Hematopoietic multipotent progenitor cell treated with erythropoietin and hydrocortisone succinate and interleukin-3 and kit ligand, for 6 days (in vitro differentiated cells): ENCODE results near the gene YY1.
"Not testable (repeated sequence)": the region's sequence is repeated elsewhere in the genome, so short reads cannot be mapped to it uniquely, and the experiment has no call there.

ENCODE experiments used
- DNase-seq: peaks from one replicate; pipeline ENCODE4 v3.0.0-alpha.2; 2015

YY1 gene

DNA sequence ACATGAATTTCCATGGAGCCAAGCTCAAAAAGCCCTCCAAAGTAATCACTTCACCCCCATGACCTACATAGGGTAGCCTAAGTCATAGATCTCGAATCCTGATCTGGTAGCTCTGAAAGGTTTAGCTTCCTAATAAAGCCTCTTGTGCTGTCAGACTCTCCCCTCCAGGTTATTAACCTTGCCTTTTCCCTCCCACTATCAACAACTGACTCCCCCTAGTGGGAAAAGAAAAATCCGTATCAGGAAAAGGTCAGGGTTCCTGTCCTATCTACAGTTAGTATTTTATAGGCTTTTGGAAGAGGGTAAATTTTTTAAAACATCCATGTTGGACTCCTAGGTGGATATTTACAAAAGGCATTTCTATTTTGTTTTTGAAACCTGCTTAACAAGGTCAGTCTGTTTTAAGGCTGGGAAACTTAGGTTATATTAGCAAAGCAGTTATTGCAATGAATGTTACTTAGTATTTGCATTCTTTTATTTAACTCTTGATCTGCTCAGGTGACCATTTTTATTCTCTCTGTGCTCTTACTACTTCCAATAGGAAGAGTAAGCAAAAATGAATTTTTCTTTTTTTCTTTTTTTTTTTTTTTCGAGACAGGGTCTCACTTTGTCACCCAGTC lies 8.0 kb downstream of the YY1 start:
- peak; percentile 82 for DNase-seq

DNA sequence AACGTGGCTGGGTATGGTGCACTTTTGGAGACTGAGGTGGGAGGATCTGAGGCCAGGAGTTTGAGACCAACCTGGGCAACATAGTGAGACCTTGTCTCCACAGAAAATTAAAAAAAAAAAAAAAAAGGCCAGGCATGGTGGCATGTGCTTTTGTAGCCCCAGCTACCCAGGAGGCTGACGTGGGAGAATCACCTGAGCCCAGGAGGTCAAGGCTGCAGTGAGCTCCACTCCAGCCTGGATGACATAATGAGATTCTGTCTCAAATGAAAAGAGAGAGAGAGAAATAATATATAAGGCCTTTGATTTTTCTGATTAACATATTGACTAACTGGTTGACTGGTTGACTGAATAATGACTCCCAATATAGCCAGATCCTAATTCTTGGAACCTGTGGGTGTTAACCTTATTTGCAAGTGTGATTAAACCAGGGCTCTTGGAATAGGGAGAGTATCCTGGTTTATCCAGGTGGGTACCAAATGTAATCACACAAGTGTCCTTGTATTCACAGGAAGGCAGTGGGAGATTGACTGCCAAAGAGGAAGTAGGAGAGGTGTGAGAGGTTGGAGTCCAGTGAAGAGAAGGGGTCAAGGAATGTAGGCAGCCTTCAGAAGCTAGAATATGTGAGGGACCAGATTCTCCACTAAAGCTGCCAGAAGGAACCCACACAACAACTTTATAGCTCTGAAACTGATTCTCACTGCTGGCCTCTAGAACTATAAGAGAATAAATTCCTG lies 12.0 kb downstream of the YY1 start:
- DNase-seq = no peak

DNA sequence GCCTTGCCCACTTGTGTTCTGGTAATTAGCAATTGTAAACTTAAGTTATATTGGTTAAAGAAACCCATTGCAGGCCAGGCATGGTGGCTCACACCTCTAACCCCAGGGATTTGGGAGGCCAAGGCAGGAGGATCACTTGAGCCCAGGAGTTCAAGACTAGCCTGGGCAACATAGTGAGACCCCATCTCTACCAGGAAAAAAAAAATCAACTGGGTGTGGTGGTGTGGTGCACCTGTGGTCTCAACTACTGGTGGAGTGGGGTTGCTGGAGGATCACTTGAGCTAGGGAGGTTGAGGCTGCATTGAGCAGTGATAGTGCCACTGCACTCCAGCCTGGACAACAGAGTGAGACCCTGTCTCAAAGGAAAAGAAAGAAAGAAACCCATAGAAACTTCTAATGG lies 13.7 kb downstream of the YY1 start:
- DNase-seq = no peak

DNA sequence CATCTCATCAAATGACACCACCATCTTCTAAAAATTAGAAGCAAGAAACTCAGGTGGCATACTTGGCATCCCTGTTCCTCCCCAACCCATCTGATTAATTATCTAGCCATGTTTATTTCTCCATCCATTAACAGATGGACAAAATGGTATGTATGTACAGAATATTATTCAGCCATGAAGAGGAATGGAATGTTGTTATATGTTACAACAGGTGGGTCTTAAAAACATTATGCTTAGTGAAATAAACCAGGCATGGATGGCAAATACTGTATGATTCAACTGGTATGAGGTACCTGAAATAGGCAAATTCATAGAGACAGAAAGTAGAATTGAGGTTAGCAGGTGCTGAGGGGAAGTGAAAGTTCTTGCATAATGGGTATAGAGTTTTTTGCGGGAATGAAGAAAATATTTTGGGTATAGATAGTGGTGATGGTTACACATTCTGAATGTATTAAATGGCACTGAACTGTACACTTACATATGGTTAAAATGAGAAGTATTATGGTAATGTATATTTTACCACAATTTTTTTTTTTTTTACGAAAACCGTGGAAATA lies 17.5 kb downstream of the YY1 start:
- no peak for DNase-seq

DNA sequence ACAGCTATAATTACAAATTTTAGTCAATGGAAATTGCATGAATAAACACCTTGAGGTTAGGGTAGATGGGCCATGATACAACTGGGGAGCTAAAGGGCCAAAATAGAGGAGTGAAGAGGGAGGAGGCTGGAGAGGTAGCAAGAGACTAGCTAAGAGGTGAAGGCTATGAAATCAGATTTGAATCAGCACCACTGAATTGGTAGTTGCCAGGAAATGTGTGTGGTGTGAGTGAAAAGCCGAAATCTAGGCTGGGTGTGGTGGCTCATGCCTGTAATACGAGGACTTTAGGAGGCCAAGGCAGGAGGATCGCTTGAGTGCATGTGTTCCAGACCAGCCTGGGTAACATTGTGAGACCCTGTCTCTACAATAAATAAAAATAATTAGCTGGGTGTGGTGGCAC lies 22.7 kb downstream of the YY1 start:
- DNase-seq = no peak

DNA sequence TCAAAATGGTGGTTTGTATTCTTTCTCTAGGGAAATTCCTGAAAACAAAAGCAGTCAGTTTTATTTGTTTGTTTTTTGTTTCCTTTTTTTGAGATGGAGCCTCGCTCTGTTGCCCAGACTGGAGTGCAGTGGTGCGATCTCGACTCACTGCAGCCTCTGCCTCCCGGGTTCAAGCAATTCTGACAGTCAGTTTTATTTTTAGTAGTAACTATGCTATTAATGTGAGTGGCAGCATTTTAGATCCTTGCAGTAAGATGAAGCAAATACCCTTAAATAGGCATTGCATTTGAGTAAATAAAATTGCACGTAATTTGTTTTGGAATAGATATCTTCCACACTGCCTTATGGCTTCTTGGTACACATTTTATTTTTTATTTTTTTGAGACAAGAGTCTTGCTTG lies 23.6 kb downstream of the YY1 start:
- DNase-seq = no peak

DNA sequence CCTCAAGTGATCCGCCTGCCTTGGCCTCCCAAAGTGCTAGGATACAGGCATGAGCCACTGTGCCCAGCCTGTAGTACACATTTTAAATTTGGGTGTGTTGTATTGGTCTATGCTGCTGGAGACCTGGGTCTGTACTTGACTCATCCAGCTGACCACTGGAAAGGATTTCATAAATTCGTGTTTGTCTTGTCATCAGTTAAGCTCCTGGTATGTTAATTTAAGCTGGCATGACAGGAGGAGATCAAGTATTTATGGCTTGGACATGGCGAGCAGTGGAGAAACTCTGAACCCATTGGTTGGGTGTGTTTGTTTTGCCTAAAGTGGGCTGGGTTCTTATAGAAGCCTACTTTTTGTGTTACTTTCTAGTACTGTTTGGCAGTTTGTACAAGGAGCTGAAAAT lies 24.2 kb downstream of the YY1 start:
- DNase-seq = no peak

DNA sequence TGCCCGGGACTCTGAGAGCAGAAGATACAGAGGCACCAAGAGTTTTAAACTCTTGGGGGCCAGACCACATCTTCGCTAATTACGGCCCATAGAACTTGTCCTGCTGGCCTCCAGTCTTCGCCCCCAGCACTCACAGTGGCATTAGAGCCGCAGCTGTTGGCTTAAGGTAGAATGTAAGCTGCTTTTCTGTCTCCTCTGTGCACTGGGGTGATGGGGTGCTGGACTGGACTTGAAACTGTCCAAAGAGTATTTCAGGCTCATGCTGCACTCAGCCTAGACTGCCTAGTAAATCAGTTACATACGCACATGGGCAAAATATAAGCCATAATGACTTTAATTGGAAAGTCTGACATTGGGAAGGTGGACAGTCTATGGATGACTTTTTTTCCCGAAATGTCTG lies 29.0 kb downstream of the YY1 start:
- DNase-seq = no peak

DNA sequence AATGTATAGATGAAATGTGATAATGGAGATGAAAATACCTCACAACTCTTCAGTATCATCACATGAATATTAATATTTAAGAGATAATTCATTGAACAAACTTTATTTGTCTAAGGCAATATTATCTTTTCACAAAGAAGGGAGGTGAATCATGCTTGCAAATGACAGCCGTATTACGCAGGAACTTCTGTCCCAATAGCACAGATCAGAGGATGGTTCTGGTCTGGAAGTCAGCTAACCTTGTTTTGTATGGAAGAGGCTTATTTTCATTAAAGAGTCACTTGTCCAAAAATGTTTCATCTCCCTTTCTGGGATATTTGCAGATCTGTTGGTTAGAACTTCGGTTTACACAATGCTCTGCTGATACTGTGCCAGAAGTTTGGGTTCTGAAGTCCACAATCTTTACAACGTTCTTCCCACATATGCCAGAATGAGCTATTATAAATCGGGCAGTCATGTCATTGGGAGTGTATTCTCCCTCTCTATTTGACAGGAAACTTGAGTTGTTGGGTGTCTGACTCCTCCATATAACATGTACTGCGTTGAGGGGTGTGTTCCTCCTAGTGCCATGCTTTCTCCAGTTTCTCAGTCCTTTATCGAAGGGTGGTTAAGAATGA lies 29.8 kb downstream of the YY1 start:
- DNase-seq = no peak

DNA sequence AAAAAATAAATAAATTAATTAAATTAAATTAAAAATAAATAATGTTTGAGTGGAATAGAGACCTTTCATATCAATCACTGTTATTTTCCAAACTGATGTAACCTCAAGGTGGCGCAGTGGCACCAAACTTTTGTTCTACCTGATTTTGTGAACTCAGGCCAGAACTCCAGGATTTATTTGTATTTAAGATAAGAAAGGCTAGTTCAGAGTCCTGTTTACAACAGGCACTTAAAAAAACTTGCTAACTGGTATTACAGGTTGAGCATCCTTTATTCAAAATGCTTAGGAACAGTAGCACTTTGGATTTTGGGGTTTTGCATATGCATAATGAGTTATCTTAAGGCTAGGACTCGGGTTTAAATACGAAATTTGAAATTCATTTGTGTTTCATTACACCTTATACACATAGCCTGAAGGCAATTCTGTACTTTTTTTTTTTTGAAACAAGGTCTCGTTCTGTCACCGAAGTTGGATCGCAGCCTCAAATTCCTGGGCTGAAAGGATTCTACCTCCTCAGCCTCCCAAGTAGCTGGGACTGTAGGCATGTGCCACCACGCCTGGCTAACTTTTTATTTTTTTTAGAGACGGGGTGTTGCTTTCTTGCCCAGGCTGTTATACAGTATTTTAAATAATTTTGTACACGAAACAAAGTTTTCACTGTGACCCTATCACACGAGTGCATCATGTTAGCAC lies 32.4 kb downstream of the YY1 start:
- peak; percentile 61 for DNase-seq

DNA sequence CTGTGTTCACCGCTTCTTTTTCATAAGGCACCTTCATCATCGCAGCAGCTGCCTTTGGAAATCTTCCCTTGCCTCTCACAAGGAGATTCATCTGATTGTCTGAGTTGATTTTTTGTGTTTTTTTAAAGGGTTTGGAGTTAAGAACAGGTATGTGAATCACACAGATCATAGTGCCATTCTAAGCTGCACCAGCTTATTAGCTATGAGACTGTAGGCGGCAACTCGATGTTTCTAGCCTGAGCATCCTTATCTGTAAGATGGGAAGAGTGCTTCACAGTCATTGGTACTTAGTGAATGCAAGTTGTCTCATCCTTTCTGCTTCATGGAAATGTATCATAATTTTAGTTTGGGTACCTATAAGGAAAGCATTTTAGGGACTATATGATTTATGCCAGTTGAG lies 35.3 kb downstream of the YY1 start:
- DNase-seq = no peak

DNA sequence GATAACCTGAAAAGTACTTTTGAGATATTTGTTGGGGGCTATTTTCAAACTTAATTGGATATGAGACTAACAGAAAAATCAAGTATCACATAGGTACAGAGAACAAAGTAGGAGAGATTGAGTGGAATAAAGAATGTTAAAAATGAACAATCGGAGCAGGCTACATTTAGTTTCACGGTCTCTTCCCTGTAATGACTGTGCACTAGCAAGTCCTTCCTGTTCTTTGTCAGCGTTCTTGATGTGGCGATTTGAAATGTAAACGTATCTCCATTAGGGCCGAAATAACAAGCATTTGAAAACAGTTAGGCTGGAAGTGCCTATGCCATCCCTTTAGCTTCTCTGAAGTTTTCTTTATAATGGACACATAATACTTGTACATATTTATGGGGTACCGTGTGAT lies 36.3 kb downstream of the YY1 start:
- no peak for DNase-seq

DNA sequence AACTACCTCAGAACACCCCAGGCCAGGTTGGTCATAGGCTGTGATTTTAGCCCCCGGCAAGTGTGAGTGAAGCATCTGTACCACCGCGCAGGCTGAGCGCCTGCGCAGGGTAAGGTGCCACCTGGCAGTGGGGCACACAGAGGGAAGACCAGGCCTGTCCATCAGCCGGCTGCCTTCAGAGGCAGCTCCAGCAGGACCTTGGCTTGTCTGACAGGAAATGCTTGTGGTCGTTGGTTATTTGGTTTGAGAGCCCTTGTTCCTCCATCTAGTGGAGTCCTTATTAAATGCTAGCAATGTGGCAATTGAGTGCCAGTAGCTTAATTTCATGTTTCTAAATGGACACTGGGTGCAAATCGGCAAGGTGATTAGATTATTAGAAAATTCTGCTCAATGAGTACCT lies 39.8 kb downstream of the YY1 start:
- DNase-seq = peak; percentile 76

DNA sequence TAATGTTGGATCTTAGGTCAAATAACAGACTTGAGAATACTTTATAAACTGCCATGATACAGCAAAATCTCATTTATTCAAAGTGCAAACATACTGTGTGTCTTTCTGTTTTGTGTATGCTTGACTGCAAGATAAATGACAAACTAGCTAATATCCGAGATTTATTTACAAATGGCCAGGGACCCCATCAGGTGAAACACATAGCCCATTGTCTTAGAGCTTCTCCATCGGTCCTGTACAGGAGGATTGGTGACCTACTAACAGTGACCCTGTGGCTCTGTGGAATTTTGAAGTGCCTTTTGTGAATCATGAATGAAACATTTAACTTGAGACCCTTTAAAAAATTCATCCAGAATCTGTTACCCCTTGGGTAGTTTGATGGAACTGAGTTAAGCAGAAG lies 40.2 kb downstream of the YY1 start:
- DNase-seq = no peak

DNA sequence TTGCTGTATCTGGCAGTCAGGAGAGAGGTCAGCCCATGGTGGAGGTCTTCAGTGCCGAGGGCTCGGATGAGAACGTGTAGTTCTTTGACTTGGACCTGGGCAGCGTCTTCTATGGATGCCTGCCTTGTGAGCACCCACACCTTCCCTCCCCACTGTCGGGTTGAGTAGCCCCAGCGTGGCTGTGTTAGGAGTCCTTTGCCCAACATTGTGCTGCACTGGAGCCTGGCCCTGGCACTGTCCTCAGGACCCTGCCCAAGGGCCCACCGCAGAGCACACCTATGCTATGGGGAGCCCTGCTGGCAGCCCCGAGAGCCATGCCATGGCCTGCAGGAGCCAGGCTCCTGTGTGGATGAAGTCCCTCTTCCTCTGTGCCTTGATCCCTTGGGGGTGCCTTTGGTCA lies 40.6 kb downstream of the YY1 start:
- DNase-seq = no peak

DNA sequence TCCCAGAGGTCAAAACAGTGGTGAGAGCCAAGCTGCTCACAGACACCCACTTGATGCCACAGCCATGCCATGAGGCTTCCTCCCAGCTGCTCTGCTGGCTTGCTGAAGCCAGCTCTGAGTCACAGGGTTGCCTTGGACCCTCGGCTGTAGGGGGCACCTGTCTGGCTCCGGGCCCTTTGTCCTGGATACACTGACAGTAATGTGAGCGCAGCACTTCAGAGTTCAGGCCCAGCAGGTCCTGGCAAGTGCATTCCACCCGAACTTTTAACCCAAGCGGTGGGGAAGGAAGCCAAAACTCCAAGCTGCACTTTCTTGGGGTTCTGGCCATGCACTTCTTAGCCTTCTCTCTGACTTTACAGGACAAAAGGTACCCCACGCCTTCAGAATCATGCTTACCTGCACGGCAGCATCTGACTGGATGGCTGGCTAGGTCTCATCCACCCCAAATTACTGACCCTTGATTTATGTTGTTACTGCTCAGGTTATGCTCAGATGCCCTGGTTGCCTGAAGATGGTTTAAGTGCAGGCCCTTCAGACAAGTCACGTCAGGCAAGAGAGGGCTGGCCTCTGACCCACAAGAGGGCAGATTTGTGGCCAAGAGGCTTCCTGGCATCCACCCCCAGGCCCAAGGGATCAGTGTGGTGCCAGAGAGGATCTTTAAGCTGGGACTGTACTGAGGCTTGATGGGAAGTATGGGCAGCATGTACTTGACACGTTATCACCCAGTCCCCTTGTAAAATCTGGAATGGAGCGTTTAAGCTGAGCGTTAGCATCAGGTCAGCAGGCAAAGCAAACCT lies 42.5 kb downstream of the YY1 start:
- no peak for DNase-seq

DNA sequence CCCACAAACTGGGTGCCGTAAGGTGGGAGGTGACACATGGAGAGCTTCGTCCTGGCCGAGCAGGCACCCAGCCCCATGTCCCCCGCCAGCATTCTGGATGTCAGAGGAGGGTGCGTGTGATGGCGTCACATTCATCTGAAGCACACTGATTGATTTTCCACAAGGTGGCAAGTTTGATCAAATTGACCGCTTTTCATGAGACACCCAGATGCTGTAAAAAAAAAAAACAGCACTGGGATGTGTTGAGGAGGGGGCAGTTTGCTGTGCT lies 43.1 kb downstream of the YY1 start:
- no peak for DNase-seq

DNA sequence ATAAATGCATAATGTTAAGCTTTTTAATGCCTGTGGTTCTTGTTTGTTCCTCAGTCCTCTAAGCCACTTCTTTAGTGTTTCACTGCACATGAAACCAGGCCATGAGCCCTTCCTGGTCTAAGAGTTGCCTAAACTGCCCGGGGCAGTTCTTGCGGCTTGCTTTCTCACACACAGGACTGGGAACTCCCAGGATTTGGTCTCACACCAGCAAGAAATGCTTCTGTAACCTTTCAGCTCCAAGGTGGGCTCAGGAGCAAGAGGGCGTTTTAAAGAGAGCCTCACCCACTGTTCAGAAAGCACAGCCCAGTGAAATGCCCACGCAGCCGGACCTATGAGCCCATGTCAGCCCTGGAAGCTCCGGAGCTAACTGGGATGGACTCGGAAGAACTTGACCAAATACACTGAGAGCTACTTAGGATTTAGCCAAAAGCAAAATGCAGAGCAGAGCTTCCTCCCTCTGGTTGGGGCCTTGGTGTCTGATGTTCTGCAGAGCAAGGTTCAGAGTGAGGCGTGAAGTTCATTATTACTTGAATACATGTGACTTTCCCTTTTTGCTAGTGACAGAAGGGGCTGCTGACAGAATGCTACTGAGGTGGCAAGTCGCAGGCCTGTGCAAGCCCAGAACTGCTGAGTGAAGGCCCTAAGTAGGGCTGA lies 43.9 kb downstream of the YY1 start:
- DNase-seq = no peak

DNA sequence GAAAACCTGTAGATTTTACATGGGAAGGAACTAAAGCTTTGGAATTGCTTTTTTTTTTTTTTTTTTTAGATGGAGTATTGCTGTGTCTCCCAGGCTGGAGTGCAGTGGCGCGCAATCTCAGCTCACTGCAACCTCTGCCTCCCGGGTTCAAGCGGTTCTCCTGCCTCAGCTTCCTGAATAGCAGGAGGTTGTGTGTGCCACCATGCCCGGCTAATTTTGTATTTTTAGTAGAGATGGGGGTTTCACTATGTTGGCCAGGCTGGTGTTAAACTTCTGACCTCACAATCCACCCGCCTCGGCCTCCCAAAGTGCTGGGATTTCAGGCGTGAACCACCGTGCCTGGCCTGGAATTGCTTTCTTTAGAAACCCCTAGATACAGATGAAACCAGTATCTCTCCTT lies 44.5 kb downstream of the YY1 start:
- not testable (repeated sequence) for DNase-seq

DNA sequence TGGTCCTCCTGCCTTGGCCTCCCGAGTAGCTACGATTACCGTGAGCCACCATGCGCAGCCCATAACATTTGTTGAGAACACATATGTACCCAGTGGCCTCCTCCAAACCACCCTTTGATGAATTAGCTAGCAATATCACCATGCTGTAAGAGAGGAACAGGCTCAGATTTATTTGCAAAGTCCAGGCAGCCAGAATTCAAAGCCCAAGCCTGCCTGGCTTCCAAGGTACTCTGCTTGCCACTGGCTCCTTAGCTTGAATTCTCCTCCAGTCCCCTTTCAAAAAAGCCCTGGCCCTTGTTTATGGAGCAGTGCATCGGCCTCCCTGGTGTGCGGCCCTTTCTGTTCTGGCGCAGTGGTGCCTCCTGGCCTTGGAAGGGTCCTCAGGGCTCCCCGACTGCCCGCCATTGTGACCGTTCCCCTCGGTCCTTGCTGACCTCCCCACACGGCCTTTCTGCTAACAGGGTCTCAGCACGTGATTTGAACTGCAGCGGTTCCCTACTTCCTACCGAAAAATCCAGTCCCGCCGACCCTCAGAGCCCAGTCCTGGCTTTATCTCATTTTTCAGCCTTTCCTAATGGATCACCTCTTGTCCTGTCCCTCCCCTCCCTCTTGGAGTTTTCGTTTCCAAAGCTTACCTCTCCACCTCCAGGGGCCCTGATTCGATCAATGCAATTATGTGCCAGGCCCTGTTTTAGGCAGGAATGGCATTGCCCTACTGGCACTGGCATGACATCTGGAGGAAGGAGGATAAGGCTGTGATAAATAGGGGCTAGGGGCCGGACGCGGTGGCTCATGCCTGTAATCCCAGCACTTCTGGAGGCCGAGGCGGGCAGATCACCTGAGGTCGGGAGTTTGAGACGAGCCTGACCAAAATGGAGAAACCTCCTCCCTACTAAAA lies 45.3 kb downstream of the YY1 start:
- DNase-seq = no peak
